HG03066 (cell line): ENCODE measurements around the gene FASTKD2.
"Not testable (repeated sequence)": the region's sequence is repeated elsewhere in the genome, so short reads cannot be mapped to it uniquely, and the experiment has no call there.

Source experiments
- ATAC-seq: cut with Tn5 transposase; IDR thresholded peaks from one replicate; pipeline ENCODE4 v1.9.1; 2021; ENCODE audit warnings: low read depth; ENCODE audit not compliant: unreplicated experiment

FASTKD2 gene

GRCh38 chr2:206790311-206790935 lies 25.0 kb downstream of the FASTKD2 start:
- no peak for ATAC-seq

GRCh38 chr2:206792645-206793044 lies 27.2 kb downstream of the FASTKD2 start:
- ATAC-seq: no peak

GRCh38 chr2:206797376-206797775 lies 32.0 kb downstream of the FASTKD2 start:
- ATAC-seq: no peak

- peak; percentile 76 for ATAC-seq
These were observed 32.6 kb downstream of the FASTKD2 start for GRCh38 chr2:206798000-206798399.

- ATAC-seq: no peak
These were observed 33.7 kb downstream of the FASTKD2 start for GRCh38 chr2:206799083-206799482.

- ATAC-seq: no peak
These were observed 35.4 kb downstream of the FASTKD2 start for GRCh38 chr2:206800506-206801417.

GRCh38 chr2:206801418-206802189 lies 36.2 kb downstream of the FASTKD2 start:
- no peak for ATAC-seq

- no peak for ATAC-seq
These were observed 37.5 kb downstream of the FASTKD2 start for GRCh38 chr2:206802654-206803514.

- no peak for ATAC-seq
These were observed 38.9 kb downstream of the FASTKD2 start for GRCh38 chr2:206804326-206804725.

- ATAC-seq: no peak
These were observed 40.6 kb downstream of the FASTKD2 start for GRCh38 chr2:206805887-206806607.

- not testable (repeated sequence) for ATAC-seq
These were observed 42.2 kb downstream of the FASTKD2 start for GRCh38 chr2:206807624-206808023.

- ATAC-seq: not testable (repeated sequence)
These were observed 47.1 kb downstream of the FASTKD2 start for GRCh38 chr2:206812471-206812870.

GRCh38 chr2:206814498-206814897 lies 49.1 kb downstream of the FASTKD2 start:
- ATAC-seq: no peak

- no peak for ATAC-seq
These were observed 55.4 kb downstream of the FASTKD2 start for GRCh38 chr2:206820807-206821206.

GRCh38 chr2:206823178-206823577 lies 57.8 kb downstream of the FASTKD2 start:
- ATAC-seq: no peak

- ATAC-seq: no peak
These were observed 58.7 kb downstream of the FASTKD2 start for GRCh38 chr2:206824087-206824618.

- ATAC-seq: no peak
These were observed 59.6 kb downstream of the FASTKD2 start for GRCh38 chr2:206824993-206825392.

- no peak for ATAC-seq
These were observed 66.1 kb downstream of the FASTKD2 start for GRCh38 chr2:206831442-206831995.

GRCh38 chr2:206832873-206833272 lies 67.5 kb downstream of the FASTKD2 start:
- ATAC-seq: no peak
